ENCODE measurements around the gene PRKAR1B.
A peak's percentile ranks its signal among the peaks of the same experiment; 100 is the strongest.

PRKAR1B gene

DNA sequence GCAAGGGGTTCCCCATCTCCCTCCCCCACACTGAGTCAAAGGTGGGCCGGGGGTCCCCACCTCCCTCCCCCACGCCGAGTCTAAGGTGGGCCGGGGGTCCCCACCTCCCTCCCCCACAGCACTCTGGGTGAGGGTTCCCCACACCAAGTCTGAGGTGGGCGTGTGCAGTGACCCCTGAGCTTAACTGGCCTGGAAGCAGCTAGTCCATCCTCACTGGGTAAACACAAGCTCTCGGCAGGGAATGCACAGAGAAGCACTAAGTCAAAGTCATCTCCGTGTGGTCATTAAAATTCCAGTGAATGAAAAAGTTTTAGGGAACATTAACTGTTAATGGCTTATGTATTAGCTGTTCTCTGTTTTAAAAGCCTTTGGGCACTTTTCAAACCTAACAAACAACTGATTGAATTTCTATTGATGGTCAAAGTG, 43.7 kb upstream of the PRKAR1B start:
- H2AK5ac ChIP-seq (ENCODE audit: low read depth, low read length), result no peak overlapping the region
- H3K4me3 ChIP-seq (ENCODE audit: low read length in 2 of 2), result no peak overlapping the region
- H3K9ac ChIP-seq (ENCODE audit: low read depth, low read length, poor library complexity), result no peak overlapping the region
- H3K4ac ChIP-seq (ENCODE audit: low read length), result no peak overlapping the region
- H4K91ac ChIP-seq (ENCODE audit: low read depth, low read length, poor library complexity), result no peak overlapping the region
- peaks cover 9% of the 10 kb centered on the region for H3K79me1 ChIP-seq (ENCODE audit: low read depth, low read length)
- no peak overlapping the region for H4K8ac ChIP-seq (ENCODE audit: low read depth, low read length)
- no peak overlapping the region for H2BK15ac ChIP-seq (ENCODE audit: low read length)
- H3K14ac ChIP-seq (ENCODE audit: low read length), result no peak overlapping the region
- no peak overlapping the region for H2BK5ac ChIP-seq (ENCODE audit: low read length)
- peaks cover 0 to 1% of the 10 kb centered on the region in 2 donors for H3K9me3 ChIP-seq (replicated peaks in 1 of 2; ENCODE audit: control insufficient read depth in 2 of 2, insufficient read depth in 1 of 2, low read depth in 1 of 2, low read length in 2 of 2)
- no peak overlapping the region for H3K4me2 ChIP-seq (ENCODE audit: insufficient read depth, low read length, poor library complexity, severe bottlenecking)
- H2BK12ac ChIP-seq (ENCODE audit: low read length), result no peak overlapping the region
- no peaks in the 10 kb centered on the region for H3K27me3 ChIP-seq (ENCODE audit: control insufficient read depth in 3 of 3, insufficient read depth in 3 of 3, low read depth in 1 of 3, low read length in 3 of 3)
- H3K27ac ChIP-seq (replicated peaks; ENCODE audit: low read length), result no peak overlapping the region
- WGBS, 2 donors (ENCODE audit: extremely low coverage in 2 of 2, insufficient read length in 2 of 2, insufficient replicate concordance in 1 of 2), result no CpG with 5 or more reads among the region's 7 CpGs
- DNase-seq (ENCODE audit: low spot score), result no peak
- no peak overlapping the region for H2BK120ac ChIP-seq (ENCODE audit: low read depth, low read length)
- no peak overlapping the region for H3K18ac ChIP-seq (ENCODE audit: low read length)
- H3K36me3 ChIP-seq (replicated peaks in 1 of 2; ENCODE audit: control insufficient read depth in 2 of 2, insufficient read depth in 2 of 2, low read length in 2 of 2), result peaks cover 29 to 81% of the 10 kb centered on the region in 2 donors
- no peaks in the 10 kb centered on the region for H3K4me1 ChIP-seq (ENCODE audit: control insufficient read depth in 2 of 2, insufficient read depth in 1 of 2, low read depth in 1 of 2, low read length in 2 of 2)
- H2AFZ ChIP-seq (ENCODE audit: low read length), result no peak overlapping the region
- H3K23ac ChIP-seq (ENCODE audit: low read depth, low read length, poor library complexity), result no peak overlapping the region

- WGBS, 2 donors (ENCODE audit: extremely low coverage in 2 of 2, insufficient read length in 2 of 2, insufficient replicate concordance in 1 of 2), result no CpG with 5 or more reads among the region's 14 CpGs
- H3K4ac ChIP-seq (ENCODE audit: low read length), result no peak overlapping the region
- no peak for DNase-seq (ENCODE audit: low spot score)
- no peak overlapping the region for H3K23ac ChIP-seq (ENCODE audit: low read depth, low read length, poor library complexity)
- H2BK15ac ChIP-seq (ENCODE audit: low read length), result no peak overlapping the region
- H2BK120ac ChIP-seq (ENCODE audit: low read depth, low read length), result no peak overlapping the region
- H2BK12ac ChIP-seq (ENCODE audit: low read length), result no peak overlapping the region
- no peak overlapping the region for H3K18ac ChIP-seq (ENCODE audit: low read length)
- peaks cover 9% of the 10 kb centered on the region for H3K79me1 ChIP-seq (ENCODE audit: low read depth, low read length)
- H2BK5ac ChIP-seq (ENCODE audit: low read length), result no peak overlapping the region
- H2AK5ac ChIP-seq (ENCODE audit: low read depth, low read length), result no peak overlapping the region
- no peak overlapping the region for H3K4me2 ChIP-seq (ENCODE audit: insufficient read depth, low read length, poor library complexity, severe bottlenecking)
- peaks cover 29 to 81% of the 10 kb centered on the region in 2 donors for H3K36me3 ChIP-seq (replicated peaks in 1 of 2; ENCODE audit: control insufficient read depth in 2 of 2, insufficient read depth in 2 of 2, low read length in 2 of 2)
- H3K9me3 ChIP-seq (replicated peaks in 1 of 2; ENCODE audit: control insufficient read depth in 2 of 2, insufficient read depth in 1 of 2, low read depth in 1 of 2, low read length in 2 of 2), result peaks cover 2% of the 10 kb centered on the region in 2 donors
- no peaks in the 10 kb centered on the region for H3K27me3 ChIP-seq (ENCODE audit: control insufficient read depth in 3 of 3, insufficient read depth in 3 of 3, low read depth in 1 of 3, low read length in 3 of 3)
- H3K14ac ChIP-seq (ENCODE audit: low read length), result no peak overlapping the region
- no peak overlapping the region for H4K8ac ChIP-seq (ENCODE audit: low read depth, low read length)
- H3K9ac ChIP-seq (ENCODE audit: low read depth, low read length, poor library complexity), result no peak overlapping the region
- H3K4me3 ChIP-seq (ENCODE audit: low read length in 2 of 2), result no peak overlapping the region
- H3K27ac ChIP-seq (replicated peaks; ENCODE audit: low read length), result no peak overlapping the region
- no peak overlapping the region for H4K91ac ChIP-seq (ENCODE audit: low read depth, low read length, poor library complexity)
- H2AFZ ChIP-seq (ENCODE audit: low read length), result no peak overlapping the region
- H3K4me1 ChIP-seq (ENCODE audit: control insufficient read depth in 2 of 2, insufficient read depth in 1 of 2, low read depth in 1 of 2, low read length in 2 of 2), result no peaks in the 10 kb centered on the region
Measured at GRCh38 chr7:770336-770735, 43.3 kb upstream of the PRKAR1B start.

- Histone ChIP-seq H3K4me2 (ENCODE audit: insufficient read depth, low read length, poor library complexity, severe bottlenecking) (no peak overlapping the region), H3K14ac (ENCODE audit: low read length) (peak overlapping the region; percentile 14), H2BK15ac (ENCODE audit: low read length) (no peak overlapping the region), H3K18ac (ENCODE audit: low read length) (peak overlapping the region; percentile 85), H2BK120ac (ENCODE audit: low read depth, low read length) (no peak overlapping the region), H4K8ac (ENCODE audit: low read depth, low read length) (no peak overlapping the region), H3K27ac (replicated peaks; ENCODE audit: low read length) (no peak overlapping the region), H2AK5ac (ENCODE audit: low read depth, low read length) (peak overlapping the region; percentile 81), H3K79me1 (ENCODE audit: low read depth, low read length) (peaks cover 7% of the 10 kb centered on the region), H3K27me3 (ENCODE audit: control insufficient read depth in 3 of 3, insufficient read depth in 3 of 3, low read depth in 1 of 3, low read length in 3 of 3) (no peaks in the 10 kb centered on the region), H4K91ac (ENCODE audit: low read depth, low read length, poor library complexity) (no peak overlapping the region), H3K23ac (ENCODE audit: low read depth, low read length, poor library complexity) (peak overlapping the region; percentile 55), H3K4me1 (ENCODE audit: control insufficient read depth in 2 of 2, insufficient read depth in 1 of 2, low read depth in 1 of 2, low read length in 2 of 2) (no peaks in the 10 kb centered on the region), H3K4me3 (ENCODE audit: low read length in 2 of 2) (no peak overlapping the region), H2AFZ (ENCODE audit: low read length) (no peak overlapping the region), H3K9me3 (replicated peaks in 1 of 2; ENCODE audit: control insufficient read depth in 2 of 2, insufficient read depth in 1 of 2, low read depth in 1 of 2, low read length in 2 of 2) (peaks cover 3 to 6% of the 10 kb centered on the region in 2 donors), H2BK12ac (ENCODE audit: low read length) (no peak overlapping the region), H3K4ac (ENCODE audit: low read length) (no peak overlapping the region), H2BK5ac (ENCODE audit: low read length) (no peak overlapping the region), H3K9ac (ENCODE audit: low read depth, low read length, poor library complexity) (no peak overlapping the region), H3K36me3 (replicated peaks in 1 of 2; ENCODE audit: control insufficient read depth in 2 of 2, insufficient read depth in 2 of 2, low read length in 2 of 2) (peaks cover 33 to 81% of the 10 kb centered on the region in 2 donors)
- WGBS, 2 donors (ENCODE audit: extremely low coverage in 2 of 2, insufficient read length in 2 of 2, insufficient replicate concordance in 1 of 2), result no CpG with 5 or more reads among the region's 36 CpGs
- peak; percentile 18 for DNase-seq (ENCODE audit: low spot score)
Measured at GRCh38 chr7:768881-769504, 41.9 kb upstream of the PRKAR1B start.

- H3K14ac ChIP-seq (ENCODE audit: low read length), result peak overlapping the region; percentile 89
- H3K4ac ChIP-seq (ENCODE audit: low read length), result no peak overlapping the region
- no peak overlapping the region for H2BK15ac ChIP-seq (ENCODE audit: low read length)
- H3K79me1 ChIP-seq (ENCODE audit: low read depth, low read length), result peaks cover 9% of the 10 kb centered on the region
- peak overlapping the region; percentile 90 for H2BK12ac ChIP-seq (ENCODE audit: low read length)
- no peak overlapping the region for H4K8ac ChIP-seq (ENCODE audit: low read depth, low read length)
- H3K27ac ChIP-seq (replicated peaks; ENCODE audit: low read length), result no peak overlapping the region
- H3K27me3 ChIP-seq (ENCODE audit: control insufficient read depth in 3 of 3, insufficient read depth in 3 of 3, low read depth in 1 of 3, low read length in 3 of 3), result no peaks in the 10 kb centered on the region
- WGBS, 2 donors (ENCODE audit: extremely low coverage in 2 of 2, insufficient read length in 2 of 2, insufficient replicate concordance in 1 of 2), result no CpG with 5 or more reads among the region's 65 CpGs
- H2BK5ac ChIP-seq (ENCODE audit: low read length), result no peak overlapping the region
- H3K9ac ChIP-seq (ENCODE audit: low read depth, low read length, poor library complexity), result peak overlapping the region; percentile 70
- H3K4me1 ChIP-seq (ENCODE audit: control insufficient read depth in 2 of 2, insufficient read depth in 1 of 2, low read depth in 1 of 2, low read length in 2 of 2), result no peaks in the 10 kb centered on the region
- no peak overlapping the region for H2AFZ ChIP-seq (ENCODE audit: low read length)
- H3K9me3 ChIP-seq (replicated peaks in 1 of 2; ENCODE audit: control insufficient read depth in 2 of 2, insufficient read depth in 1 of 2, low read depth in 1 of 2, low read length in 2 of 2), result peaks cover 5 to 6% of the 10 kb centered on the region in 2 donors
- no peak overlapping the region for H3K4me2 ChIP-seq (ENCODE audit: insufficient read depth, low read length, poor library complexity, severe bottlenecking)
- peaks cover 38 to 82% of the 10 kb centered on the region in 2 donors for H3K36me3 ChIP-seq (replicated peaks in 1 of 2; ENCODE audit: control insufficient read depth in 2 of 2, insufficient read depth in 2 of 2, low read length in 2 of 2)
- H2BK120ac ChIP-seq (ENCODE audit: low read depth, low read length), result no peak overlapping the region
- no peak overlapping the region for H3K18ac ChIP-seq (ENCODE audit: low read length)
- H3K4me3 ChIP-seq (ENCODE audit: low read length in 2 of 2), result no peak overlapping the region
- H4K91ac ChIP-seq (ENCODE audit: low read depth, low read length, poor library complexity), result no peak overlapping the region
- no peak for DNase-seq (ENCODE audit: low spot score)
- H2AK5ac ChIP-seq (ENCODE audit: low read depth, low read length), result peak overlapping the region; percentile 28
- peak overlapping the region; percentile 55 for H3K23ac ChIP-seq (ENCODE audit: low read depth, low read length, poor library complexity)
Measured at GRCh38 chr7:767941-768731, 41.1 kb upstream of the PRKAR1B start.

All from neuronal stem cell (in vitro differentiated cells).